Stimulated activated CD4-positive, alpha-beta T cell treated with anti-CD3 and anti-CD28 coated beads, Interleukin-1b, Interleukin-23, amount 100 ng/mL, for 1 hour (primary cell): ENCODE data around the gene RIBC2.

Source experiments
- DNase-seq, 2 donors: peaks; one replicate each; pipeline ENCODE4 v3.0.0-alpha.2; 2020; ENCODE audit warnings: low read depth in 2 of 2

Gene RIBC2

GRCh38 chr22:45473626-45474237, 60.2 kb downstream of the RIBC2 start:
- no peak for DNase-seq

DNA sequence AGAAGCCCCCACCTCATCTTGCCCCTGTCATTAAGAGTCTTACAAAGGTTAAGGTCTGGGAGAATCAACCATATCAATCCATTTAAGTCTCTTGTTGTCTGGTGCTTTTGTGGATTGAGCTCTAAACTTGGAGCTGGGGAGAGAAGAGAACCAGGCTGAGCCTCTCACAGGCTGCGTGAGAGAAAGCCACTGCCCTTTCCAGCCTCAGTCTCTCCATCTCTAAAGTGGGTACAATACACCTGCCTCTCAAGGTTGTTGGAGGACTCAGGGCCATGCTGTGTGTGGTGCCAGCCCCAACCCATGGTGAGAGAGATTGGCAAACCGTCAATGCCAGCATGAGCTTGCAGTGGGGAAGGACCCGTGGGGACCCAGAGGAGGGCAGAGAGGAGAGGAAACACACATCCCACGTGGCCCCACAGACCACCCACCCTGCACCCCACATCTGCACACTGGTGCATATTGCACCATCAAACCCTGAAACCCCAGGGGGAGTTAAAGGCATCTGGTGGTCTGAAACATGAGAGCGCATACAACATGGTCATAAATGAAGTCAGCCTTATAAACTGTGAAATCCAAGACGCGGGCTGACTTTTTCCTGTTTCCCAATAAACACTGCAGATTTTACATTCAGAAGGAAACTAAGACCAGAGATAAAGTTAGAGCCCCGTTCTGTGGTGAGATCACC, 61.7 kb downstream of the RIBC2 start:
- DNase-seq = no peak

- DNase-seq = no peak
These were observed 62.5 kb downstream of the RIBC2 start for GRCh38 chr22:45475851-45476514.

DNA sequence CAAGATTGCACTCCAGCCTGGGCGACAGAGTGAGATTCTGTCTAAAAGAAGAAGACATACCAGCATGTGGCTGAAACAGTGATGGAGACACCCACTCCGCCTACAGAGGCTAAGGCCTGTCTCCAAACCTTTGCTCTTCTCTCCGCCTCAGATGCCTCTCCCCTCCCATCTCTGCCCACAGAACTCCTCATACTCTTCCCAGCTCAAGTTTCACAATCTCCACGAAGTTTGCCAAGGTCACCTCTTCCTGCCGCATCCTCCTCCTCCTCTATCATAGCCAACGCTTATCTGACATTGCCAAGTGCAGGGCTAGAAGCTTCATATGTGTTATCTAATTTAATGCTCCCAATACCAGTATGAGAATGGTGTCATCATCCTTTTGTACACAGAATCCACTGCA, 63.3 kb downstream of the RIBC2 start:
- DNase-seq = no peak

GRCh38 chr22:45477366-45478107, 64.0 kb downstream of the RIBC2 start:
- no peak for DNase-seq

GRCh38 chr22:45478108-45478771, 64.7 kb downstream of the RIBC2 start:
- no peak for DNase-seq

GRCh38 chr22:45480717-45481116, 67.2 kb downstream of the RIBC2 start:
- DNase-seq = no peak

DNA sequence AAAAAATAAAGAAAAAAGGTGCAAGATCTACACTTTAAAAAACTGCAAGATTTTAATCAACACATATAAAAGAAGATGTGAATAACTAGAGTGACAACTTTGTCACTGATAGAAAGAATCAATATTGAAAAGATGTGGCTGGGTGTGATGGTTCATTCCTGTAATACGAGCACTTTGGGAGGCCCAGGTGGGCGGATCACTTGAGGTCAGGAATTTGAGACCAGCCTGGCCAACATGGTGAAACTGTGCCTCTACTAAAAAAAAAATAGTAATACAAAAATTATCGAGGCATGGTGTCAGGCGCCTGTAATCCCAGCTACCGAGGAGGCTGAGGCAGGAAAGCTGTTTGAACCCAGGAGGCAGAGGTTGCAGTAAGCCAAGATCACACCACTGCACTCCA, 68.2 kb downstream of the RIBC2 start:
- DNase-seq = no peak
